Stimulated activated effector memory CD8-positive, alpha-beta T cell treated with anti-CD3 and anti-CD28 coated beads, Interleukin-12 subunit alpha, Interleukin-12 subunit beta, amount 100 ng/mL, for 72 hours (primary cell): ENCODE data around the gene FAAH.

Source experiments
- ATAC-seq: fragments of 150-1000 bp; cut with Tn5 transposase; 2 replicates; pipeline ENCODE4 v1.10.0; 2021
- DNase-seq, 2 donors: peaks; one replicate each; pipeline ENCODE4 v3.0.0; 2021 to 2022; ENCODE audit warnings: low spot score in 2 of 2
- H3K27ac Mint-ChIP-seq: one replicate; pipeline ENCODE4 v1.8.0; 2022; ENCODE audit warnings: mild to moderate bottlenecking, mixed read lengths
- H3K36me3 Mint-ChIP-seq: one replicate; pipeline ENCODE4 v1.8.0; 2022; ENCODE audit warnings: mild to moderate bottlenecking, mixed read lengths
- H3K4me1 Mint-ChIP-seq: one replicate; pipeline ENCODE4 v1.8.0; 2022; ENCODE audit warnings: mixed read lengths
- H3K4me3 Mint-ChIP-seq: one replicate; pipeline ENCODE4 v1.8.0; 2022; ENCODE audit warnings: mild to moderate bottlenecking, mixed read lengths
- H3K9me3 Mint-ChIP-seq: one replicate; pipeline ENCODE4 v1.8.0; 2022; ENCODE audit warnings: mixed read lengths

Gene FAAH

GRCh38 chr1:46380508-46380907, 13.6 kb upstream of the FAAH start:
- peak overlapping the region; percentile 6 for H3K27ac Mint-ChIP-seq
- H3K4me3 Mint-ChIP-seq, result no peak overlapping the region
- H3K9me3 Mint-ChIP-seq, result no peaks in the 10 kb centered on the region
- H3K36me3 Mint-ChIP-seq, result peaks cover 11% of the 10 kb centered on the region
- no peak for ATAC-seq
- H3K4me1 Mint-ChIP-seq, result no peaks in the 10 kb centered on the region
- no peak for DNase-seq

GRCh38 chr1:46393510-46393909, 607 bp upstream of the FAAH start:
- no peaks in the 10 kb centered on the region for H3K36me3 Mint-ChIP-seq
- H3K4me1 Mint-ChIP-seq, result peaks cover 6% of the 10 kb centered on the region
- peak overlapping the region; percentile 56 for H3K4me3 Mint-ChIP-seq
- peaks cover 4% of the 10 kb centered on the region for H3K9me3 Mint-ChIP-seq
- ATAC-seq (no peak), DNase-seq (no peak)
- H3K27ac Mint-ChIP-seq, result no peak overlapping the region

GRCh38 chr1:46394872-46395465, 852 bp downstream of the FAAH start:
- DNase-seq, result no peak
- Mint-ChIP-seq H3K36me3 (no peaks in the 10 kb centered on the region), H3K4me3 (peak overlapping the region; percentile 56), H3K9me3 (peaks cover 4% of the 10 kb centered on the region), H3K4me1 (peaks cover 6% of the 10 kb centered on the region), H3K27ac (no peak overlapping the region)
- ATAC-seq, result no peak

DNA sequence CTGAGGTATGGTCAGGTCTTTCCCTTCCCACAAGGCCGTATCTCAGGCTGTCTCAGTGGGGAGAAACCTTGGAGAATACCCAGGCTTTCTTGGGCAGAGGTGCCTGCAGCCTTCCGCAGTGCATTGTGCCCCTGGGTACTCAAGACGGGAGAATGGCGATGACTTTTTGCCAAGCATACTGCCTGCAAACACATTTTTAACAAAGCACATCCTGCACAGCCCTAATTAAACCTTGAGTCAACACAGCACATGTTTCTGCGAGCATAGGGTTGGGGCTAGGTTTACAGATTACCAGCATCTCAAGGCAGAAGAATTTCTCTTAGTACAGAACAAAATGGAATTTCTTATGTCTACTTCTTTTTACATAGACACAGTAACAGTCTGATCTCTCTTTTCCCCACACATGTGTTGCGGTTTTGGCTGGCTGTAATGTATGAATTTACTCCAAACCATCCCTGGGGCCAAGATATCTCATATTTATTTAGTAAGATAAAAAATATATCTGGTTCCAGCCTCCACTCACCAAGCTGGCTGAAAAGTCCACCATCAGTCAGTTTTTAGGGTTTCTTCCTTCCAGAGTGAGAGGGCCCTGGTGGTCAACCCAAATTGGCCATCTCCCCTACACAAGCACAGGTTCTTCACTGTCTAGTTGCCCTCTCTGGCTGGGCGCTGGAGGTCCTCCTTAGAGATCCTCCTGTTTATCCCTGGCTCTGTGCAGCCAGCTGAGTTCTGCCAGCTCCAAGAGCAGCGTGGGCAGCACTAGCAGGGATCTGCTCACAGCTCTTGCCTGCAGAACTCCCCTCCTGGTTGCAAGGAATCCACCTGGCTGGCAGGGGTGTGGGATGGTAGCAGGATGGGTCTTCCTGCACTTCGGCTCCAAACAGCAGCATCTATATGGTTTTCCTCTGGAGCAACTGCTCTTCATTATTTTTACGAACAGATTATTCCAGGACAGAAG, 2.6 kb downstream of the FAAH start:
- DNase-seq, result no peak
- no peaks in the 10 kb centered on the region for H3K36me3 Mint-ChIP-seq

GRCh38 chr1:46399307-46399706, 5.2 kb downstream of the FAAH start:
- ATAC-seq (no peak), DNase-seq (no peak)
- peaks cover 8% of the 10 kb centered on the region for H3K4me1 Mint-ChIP-seq
- H3K9me3 Mint-ChIP-seq, result no peaks in the 10 kb centered on the region
- H3K27ac Mint-ChIP-seq, result no peak overlapping the region
- H3K4me3 Mint-ChIP-seq, result no peak overlapping the region
- H3K36me3 Mint-ChIP-seq, result no peaks in the 10 kb centered on the region

More for the DNA sequence above, 2.6 kb downstream of the FAAH start:
- Mint-ChIP-seq H3K4me1 (peaks cover 14% of the 10 kb centered on the region), H3K27ac (no peak overlapping the region), H3K4me3 (no peak overlapping the region), H3K9me3 (peaks cover 4% of the 10 kb centered on the region)
- ATAC-seq, result no peak

DNA sequence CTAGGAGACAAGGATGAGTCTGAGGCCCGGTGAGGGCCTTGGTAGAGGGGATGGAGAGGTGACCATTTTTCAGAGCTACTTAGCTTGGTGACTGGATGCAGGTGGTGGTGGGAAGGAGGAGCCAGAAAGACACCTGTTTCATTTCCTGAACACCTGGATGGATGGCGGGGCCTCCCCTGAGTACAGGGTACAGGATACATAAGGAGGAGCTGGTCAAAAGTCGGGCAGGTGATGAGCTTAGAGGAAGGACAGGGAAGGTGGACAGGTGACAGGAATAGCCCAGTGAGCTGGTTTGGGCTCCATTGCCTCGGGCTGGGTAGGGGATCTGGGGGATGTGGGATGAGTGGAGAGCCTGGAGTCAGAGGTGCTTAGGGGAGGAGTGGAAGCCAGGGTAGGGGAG, 6.3 kb downstream of the FAAH start:
- no peak for DNase-seq
- Mint-ChIP-seq H3K27ac (peak overlapping the region; percentile 15), H3K4me3 (no peak overlapping the region), H3K4me1 (peaks cover 8% of the 10 kb centered on the region), H3K9me3 (no peaks in the 10 kb centered on the region), H3K36me3 (no peaks in the 10 kb centered on the region)
- no peak for ATAC-seq

GRCh38 chr1:46401154-46401913, 7.2 kb downstream of the FAAH start:
- Mint-ChIP-seq H3K9me3 (no peaks in the 10 kb centered on the region), H3K4me3 (no peak overlapping the region), H3K36me3 (no peaks in the 10 kb centered on the region), H3K27ac (no peak overlapping the region), H3K4me1 (peaks cover 11% of the 10 kb centered on the region)
- DNase-seq (no peak), ATAC-seq (no peak)

GRCh38 chr1:46401964-46402626, 8.0 kb downstream of the FAAH start:
- H3K9me3 Mint-ChIP-seq, result no peaks in the 10 kb centered on the region
- peaks cover 19% of the 10 kb centered on the region for H3K4me1 Mint-ChIP-seq
- ATAC-seq, result peak; percentile 24
- no peak overlapping the region for H3K4me3 Mint-ChIP-seq
- H3K36me3 Mint-ChIP-seq, result no peaks in the 10 kb centered on the region
- no peak for DNase-seq
- H3K27ac Mint-ChIP-seq, result no peak overlapping the region

- Mint-ChIP-seq H3K4me1 (peaks cover 25% of the 10 kb centered on the region), H3K27ac (no peak overlapping the region), H3K36me3 (no peaks in the 10 kb centered on the region), H3K9me3 (no peaks in the 10 kb centered on the region), H3K4me3 (no peak overlapping the region)
- DNase-seq (no peak), ATAC-seq (no peak)
Observed at GRCh38 chr1:46403916-46404315, 9.8 kb downstream of the FAAH start.

DNA sequence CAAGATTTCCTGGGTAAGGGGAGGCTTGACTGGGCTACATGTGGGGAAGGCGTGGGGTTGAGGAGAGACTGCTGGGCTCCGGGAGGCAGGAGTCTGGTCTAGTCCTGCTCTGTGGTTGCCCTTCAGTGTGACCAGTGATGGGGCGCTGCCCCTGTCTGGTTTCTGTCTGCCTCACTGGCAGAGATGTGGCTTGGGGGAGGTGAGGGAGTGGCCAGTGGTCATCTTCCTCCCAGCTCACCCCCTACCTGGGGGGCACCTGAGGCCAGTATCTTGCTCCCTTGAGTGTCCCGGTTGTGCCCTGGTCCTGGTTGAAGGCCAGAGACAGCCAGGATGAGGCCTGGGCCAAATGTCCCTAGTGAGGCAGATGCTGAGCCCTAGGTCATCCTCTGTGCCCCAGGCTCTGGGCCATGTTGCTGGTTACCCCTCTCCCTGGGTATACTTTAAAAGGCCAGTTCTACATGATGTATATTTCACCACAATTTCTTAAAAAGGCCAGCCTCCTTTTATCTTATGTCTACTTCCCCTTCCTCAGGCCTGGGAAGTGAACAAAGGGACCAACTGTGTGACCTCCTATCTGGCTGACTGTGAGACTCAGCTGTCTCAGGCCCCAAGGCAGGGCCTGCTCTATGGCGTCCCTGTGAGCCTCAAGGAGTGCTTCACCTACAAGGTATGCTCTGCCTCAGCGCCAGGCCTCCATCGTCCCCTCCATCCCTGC, 10.5 kb downstream of the FAAH start:
- DNase-seq (no peak), ATAC-seq (no peak)
- Mint-ChIP-seq H3K27ac (no peak overlapping the region), H3K4me3 (no peak overlapping the region), H3K9me3 (no peaks in the 10 kb centered on the region), H3K4me1 (peaks cover 25% of the 10 kb centered on the region), H3K36me3 (no peaks in the 10 kb centered on the region)

GRCh38 chr1:46405197-46405555, 11.1 kb downstream of the FAAH start:
- H3K9me3 Mint-ChIP-seq, result no peaks in the 10 kb centered on the region
- H3K36me3 Mint-ChIP-seq, result no peaks in the 10 kb centered on the region
- H3K4me1 Mint-ChIP-seq, result peaks cover 23% of the 10 kb centered on the region
- H3K4me3 Mint-ChIP-seq, result no peak overlapping the region
- no peak overlapping the region for H3K27ac Mint-ChIP-seq
- ATAC-seq, result no peak
- DNase-seq, result no peak

DNA sequence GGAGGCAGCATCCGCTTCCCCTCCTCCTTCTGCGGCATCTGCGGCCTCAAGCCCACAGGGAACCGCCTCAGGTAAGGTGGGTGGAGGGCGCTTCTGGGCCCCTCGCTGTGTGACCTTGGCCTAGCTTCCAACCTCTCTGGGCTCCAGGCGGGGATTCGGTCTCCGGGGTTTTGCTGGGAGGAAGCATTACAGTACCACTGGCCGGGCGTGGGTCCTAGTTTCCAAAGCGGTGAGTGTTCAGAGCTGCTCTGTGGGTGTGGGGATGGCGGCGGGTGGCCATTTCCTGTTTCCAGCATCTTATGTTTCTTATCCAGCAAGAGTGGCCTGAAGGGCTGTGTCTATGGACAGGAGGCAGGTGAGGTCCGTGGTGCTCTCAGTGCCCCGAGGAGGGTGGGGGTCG, 11.6 kb downstream of the FAAH start:
- Mint-ChIP-seq H3K27ac (no peak overlapping the region), H3K4me1 (peaks cover 18% of the 10 kb centered on the region), H3K4me3 (no peak overlapping the region), H3K9me3 (no peaks in the 10 kb centered on the region), H3K36me3 (no peaks in the 10 kb centered on the region)
- ATAC-seq (no peak), DNase-seq (no peak)

GRCh38 chr1:46406881-46407608, 12.9 kb downstream of the FAAH start:
- H3K27ac Mint-ChIP-seq, result peak overlapping the region; percentile 1
- H3K9me3 Mint-ChIP-seq, result no peaks in the 10 kb centered on the region
- no peaks in the 10 kb centered on the region for H3K36me3 Mint-ChIP-seq
- H3K4me3 Mint-ChIP-seq, result peak overlapping the region; percentile 33
- ATAC-seq (no peak), DNase-seq (no peak)
- peaks cover 17% of the 10 kb centered on the region for H3K4me1 Mint-ChIP-seq

GRCh38 chr1:46407636-46408035, 13.5 kb downstream of the FAAH start:
- Mint-ChIP-seq H3K27ac (peak overlapping the region; percentile 1), H3K36me3 (no peaks in the 10 kb centered on the region), H3K4me3 (no peak overlapping the region), H3K9me3 (no peaks in the 10 kb centered on the region), H3K4me1 (peaks cover 21% of the 10 kb centered on the region)
- ATAC-seq, result no peak
- no peak for DNase-seq
